K562 (cell line): ENCODE results near the gene CCR2. TPM values are rescaled to one million over a fixed set of nuclear protein-coding genes. Genes with fewer than 3 reads are reported as not detected.

ENCODE experiments used
- CBX1 ChIP-seq: sonication (generic); IDR thresholded peaks from 2 replicates; pipeline ENCODE4 v1.6.1; 2016; ENCODE audit warnings: antibody characterized with exemption, low read depth, mild to moderate bottlenecking
- FOXK2 ChIP-seq, 2 experiments: fragments of 450-650 bp; IDR thresholded peaks in 1 of 2; conservative IDR thresholded peaks in 1 of 2; 2 replicates each; pipeline ENCODE4 v1.6.1; 2016; ENCODE audit warnings: low read depth in 2 of 2, mild to moderate bottlenecking in 1 of 2
- ILF3 ChIP-seq: fragments of 450-650 bp; IDR thresholded peaks from 2 replicates; pipeline ENCODE4 v1.6.1; 2018; ENCODE audit warnings: antibody characterized with exemption, mild to moderate bottlenecking, moderate library complexity, borderline replicate concordance
- MEF2A ChIP-seq: IDR thresholded peaks from 2 replicates; pipeline ENCODE4 v1.6.1; 2011; ENCODE audit warnings: low read depth, mild to moderate bottlenecking, low read length, moderate library complexity; ENCODE audit not compliant: control insufficient read depth
- PHTF2 ChIP-seq: fragments of 250-450 bp; sonication (Bioruptor Pico); IDR thresholded peaks from 2 replicates; pipeline ENCODE4 v1.5.0; 2021; ENCODE audit warnings: mild to moderate bottlenecking
- SIX5 ChIP-seq, 2 experiments: IDR thresholded peaks; 2 replicates each; pipeline ENCODE4 v1.6.1; 2011; ENCODE audit warnings: low read length in 2 of 2, borderline replicate concordance in 1 of 2, low read depth in 1 of 2, mild to moderate bottlenecking in 1 of 2, moderate library complexity in 1 of 2; ENCODE audit not compliant: insufficient read depth in 1 of 2
- SRSF7 ChIP-seq: fragments of 200-400 bp; formaldehyde crosslinking; optimal IDR thresholded peaks from 2 replicates; pipeline ENCODE3; 2017; ENCODE audit warnings: mild to moderate bottlenecking, low read depth, low read length
- ZBTB8A ChIP-seq: fragments of 450-650 bp; IDR thresholded peaks from 2 replicates; pipeline ENCODE4 v1.6.1; 2018; ENCODE audit warnings: mild to moderate bottlenecking, moderate library complexity; ENCODE audit not compliant: partially characterized antibody
- ZNF133 ChIP-seq: fragments of 250-450 bp; sonication (Bioruptor Pico); IDR thresholded peaks from 2 replicates; pipeline ENCODE4 v1.4.0; 2020; ENCODE audit warnings: mild to moderate bottlenecking
- polyA plus RNA-seq, 8 experiments: library from polyadenylated mRNA; depleted of rRNA in 4 of 8; stranded (reverse) in 5 of 8; unstranded in 3 of 8; fragments of >200 nt; fragmentation: Nextera tagmentation in 2 of 8; fragmentation: Illumina TruSeq in 1 of 8; extraction: Ambion mirVana in 2 of 8; extraction: Trizol in 1 of 8; gene quantifications; 2 replicates each; pipeline versions ENCODE4 v1.2.1 to v1.2.3, GENCODE V29; 2011 to 2014; ENCODE audit warnings: inconsistent platforms in 1 of 8, missing spikeins in 1 of 8
- total RNA-seq, 7 experiments: library from RNA; depleted of rRNA in 6 of 7; stranded (reverse); fragments of >200 nt in 6 of 7; fragmentation: Illumina TruSeq in 2 of 7; extraction: Trizol in 2 of 7; gene quantifications; 2 replicates each; pipeline versions ENCODE4 v1.2.1 to v1.2.3, GENCODE V29; 2011 to 2021; ENCODE audit warnings: low replicate concordance in 1 of 7
- TF ChIP-seq, protein P1 (sequence below), 2 experiments: fragments of 150-350 bp in 1 of 2; IDR thresholded peaks; 2 replicates each; pipeline ENCODE4 v1.6.1; 2012 to 2016; ENCODE audit warnings: low read depth in 2 of 2, low read length in 2 of 2, mild to moderate bottlenecking in 1 of 2, moderate library complexity in 1 of 2
- TF ChIP-seq, protein P2 (sequence below): fragments of 450-650 bp; formaldehyde crosslinking; IDR thresholded peaks from 2 replicates; pipeline ENCODE4 v1.4.0; 2022; ENCODE audit warnings: mild to moderate bottlenecking, moderate library complexity
- TF ChIP-seq, protein P3 (sequence below): fragments of 250-450 bp; sonication (Bioruptor Pico); IDR thresholded peaks from 2 replicates; pipeline ENCODE4 v1.5.0; 2021
- TF ChIP-seq, protein P4 (sequence below): fragments of 450-650 bp; formaldehyde crosslinking; IDR thresholded peaks from 2 replicates; pipeline ENCODE4 v1.4.0; 2022; ENCODE audit warnings: missing genetic modification characterization
- TF ChIP-seq, protein P5 (sequence below), 2 experiments: fragments of 450-650 bp in 1 of 2; sonication (generic) in 1 of 2; formaldehyde crosslinking in 1 of 2; IDR thresholded peaks in 1 of 2; conservative IDR thresholded peaks in 1 of 2; 2 replicates each; pipeline versions ENCODE4 v1.6.1 to v1.8.1; 2016 to 2023; ENCODE audit warnings: mild to moderate bottlenecking in 2 of 2, moderate library complexity in 2 of 2, inconsistent platforms in 1 of 2, missing genetic modification reagents in 1 of 2
- TF ChIP-seq, protein P6 (sequence below): sonication (generic); formaldehyde crosslinking; IDR thresholded peaks from 2 replicates; pipeline ENCODE4 v1.5.0; 2020; ENCODE audit warnings: missing genetic modification reagents

CCR2 gene
- total and polyA plus RNA-seq, 9 of the 15 experiments (the other 6 are each of a cell fraction or from before 2014, with no cell fraction given): not detected

DNA sequence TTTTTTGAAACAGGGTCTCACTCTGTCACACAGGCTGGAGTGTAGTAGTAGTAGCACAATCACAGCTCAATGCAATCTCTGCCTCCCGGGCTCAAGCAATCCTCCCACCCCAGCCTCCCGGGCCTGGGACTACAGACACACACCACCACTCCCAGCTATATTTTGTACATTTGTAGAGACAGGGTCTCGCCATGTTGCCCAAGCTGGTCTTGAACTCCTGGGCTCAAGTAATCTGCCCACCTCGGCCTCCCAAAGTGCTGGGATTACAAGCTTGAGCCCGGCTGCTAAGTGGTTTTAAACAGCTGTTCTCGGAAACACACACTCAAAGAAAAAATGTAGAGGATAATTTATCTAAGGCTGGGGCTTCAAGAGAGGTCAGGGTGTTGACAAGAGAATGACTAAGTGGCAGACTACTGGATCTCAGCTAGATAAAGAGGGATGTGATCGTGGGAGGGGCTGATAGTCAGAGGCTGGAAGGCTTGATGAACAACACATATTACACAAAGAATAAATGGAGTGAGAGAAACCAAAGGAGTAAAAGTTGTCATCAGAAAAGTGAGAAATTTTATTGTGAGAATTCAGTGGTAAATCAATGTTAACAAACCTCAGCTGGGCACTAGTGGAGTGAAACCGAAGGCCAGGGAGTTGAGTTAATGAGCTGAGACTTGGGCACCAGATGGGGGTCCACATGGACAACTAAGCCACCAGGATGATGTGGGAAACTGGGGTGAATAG, 46.3 kb downstream of the CCR2 start (continued):
- TF ChIP-seq, protein P1, sequence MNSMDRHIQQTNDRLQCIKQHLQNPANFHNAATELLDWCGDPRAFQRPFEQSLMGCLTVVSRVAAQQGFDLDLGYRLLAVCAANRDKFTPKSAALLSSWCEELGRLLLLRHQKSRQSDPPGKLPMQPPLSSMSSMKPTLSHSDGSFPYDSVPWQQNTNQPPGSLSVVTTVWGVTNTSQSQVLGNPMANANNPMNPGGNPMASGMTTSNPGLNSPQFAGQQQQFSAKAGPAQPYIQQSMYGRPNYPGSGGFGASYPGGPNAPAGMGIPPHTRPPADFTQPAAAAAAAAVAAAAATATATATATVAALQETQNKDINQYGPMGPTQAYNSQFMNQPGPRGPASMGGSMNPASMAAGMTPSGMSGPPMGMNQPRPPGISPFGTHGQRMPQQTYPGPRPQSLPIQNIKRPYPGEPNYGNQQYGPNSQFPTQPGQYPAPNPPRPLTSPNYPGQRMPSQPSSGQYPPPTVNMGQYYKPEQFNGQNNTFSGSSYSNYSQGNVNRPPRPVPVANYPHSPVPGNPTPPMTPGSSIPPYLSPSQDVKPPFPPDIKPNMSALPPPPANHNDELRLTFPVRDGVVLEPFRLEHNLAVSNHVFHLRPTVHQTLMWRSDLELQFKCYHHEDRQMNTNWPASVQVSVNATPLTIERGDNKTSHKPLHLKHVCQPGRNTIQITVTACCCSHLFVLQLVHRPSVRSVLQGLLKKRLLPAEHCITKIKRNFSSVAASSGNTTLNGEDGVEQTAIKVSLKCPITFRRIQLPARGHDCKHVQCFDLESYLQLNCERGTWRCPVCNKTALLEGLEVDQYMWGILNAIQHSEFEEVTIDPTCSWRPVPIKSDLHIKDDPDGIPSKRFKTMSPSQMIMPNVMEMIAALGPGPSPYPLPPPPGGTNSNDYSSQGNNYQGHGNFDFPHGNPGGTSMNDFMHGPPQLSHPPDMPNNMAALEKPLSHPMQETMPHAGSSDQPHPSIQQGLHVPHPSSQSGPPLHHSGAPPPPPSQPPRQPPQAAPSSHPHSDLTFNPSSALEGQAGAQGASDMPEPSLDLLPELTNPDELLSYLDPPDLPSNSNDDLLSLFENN (IDR thresholded peaks at IDR 0.05; ENCODE audit: low read depth in 2 of 2, low read length in 2 of 2): peak in 1 of 2 experiments; percentile 63; a peak in 2 of 4 replicates
- TF ChIP-seq, protein P2, sequence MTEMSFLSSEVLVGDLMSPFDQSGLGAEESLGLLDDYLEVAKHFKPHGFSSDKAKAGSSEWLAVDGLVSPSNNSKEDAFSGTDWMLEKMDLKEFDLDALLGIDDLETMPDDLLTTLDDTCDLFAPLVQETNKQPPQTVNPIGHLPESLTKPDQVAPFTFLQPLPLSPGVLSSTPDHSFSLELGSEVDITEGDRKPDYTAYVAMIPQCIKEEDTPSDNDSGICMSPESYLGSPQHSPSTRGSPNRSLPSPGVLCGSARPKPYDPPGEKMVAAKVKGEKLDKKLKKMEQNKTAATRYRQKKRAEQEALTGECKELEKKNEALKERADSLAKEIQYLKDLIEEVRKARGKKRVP (CRISPR knock-in tag): peak; percentile 62; the same call in 1 of the 2 replicates
- TF ChIP-seq, protein P3, sequence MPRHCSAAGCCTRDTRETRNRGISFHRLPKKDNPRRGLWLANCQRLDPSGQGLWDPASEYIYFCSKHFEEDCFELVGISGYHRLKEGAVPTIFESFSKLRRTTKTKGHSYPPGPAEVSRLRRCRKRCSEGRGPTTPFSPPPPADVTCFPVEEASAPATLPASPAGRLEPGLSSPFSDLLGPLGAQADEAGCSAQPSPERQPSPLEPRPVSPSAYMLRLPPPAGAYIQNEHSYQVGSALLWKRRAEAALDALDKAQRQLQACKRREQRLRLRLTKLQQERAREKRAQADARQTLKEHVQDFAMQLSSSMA (CRISPR knock-in tag): no peak
- TF ChIP-seq, protein P4, sequence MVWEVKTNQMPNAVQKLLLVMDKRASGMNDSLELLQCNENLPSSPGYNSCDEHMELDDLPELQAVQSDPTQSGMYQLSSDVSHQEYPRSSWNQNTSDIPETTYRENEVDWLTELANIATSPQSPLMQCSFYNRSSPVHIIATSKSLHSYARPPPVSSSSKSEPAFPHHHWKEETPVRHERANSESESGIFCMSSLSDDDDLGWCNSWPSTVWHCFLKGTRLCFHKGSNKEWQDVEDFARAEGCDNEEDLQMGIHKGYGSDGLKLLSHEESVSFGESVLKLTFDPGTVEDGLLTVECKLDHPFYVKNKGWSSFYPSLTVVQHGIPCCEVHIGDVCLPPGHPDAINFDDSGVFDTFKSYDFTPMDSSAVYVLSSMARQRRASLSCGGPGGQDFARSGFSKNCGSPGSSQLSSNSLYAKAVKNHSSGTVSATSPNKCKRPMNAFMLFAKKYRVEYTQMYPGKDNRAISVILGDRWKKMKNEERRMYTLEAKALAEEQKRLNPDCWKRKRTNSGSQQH: 0 out of 2 replicates have a peak, but pooled peaks have one; percentile 61
- TF ChIP-seq, protein P5, sequence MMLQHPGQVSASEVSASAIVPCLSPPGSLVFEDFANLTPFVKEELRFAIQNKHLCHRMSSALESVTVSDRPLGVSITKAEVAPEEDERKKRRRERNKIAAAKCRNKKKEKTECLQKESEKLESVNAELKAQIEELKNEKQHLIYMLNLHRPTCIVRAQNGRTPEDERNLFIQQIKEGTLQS (IDR thresholded peaks at IDR 0.05): peak; percentile 79
- TF ChIP-seq, protein P5 (CRISPR knock-in tag; conservative IDR thresholded peaks at IDR 0.05): 0 out of 2 replicates have a peak, but pooled peaks have one; percentile 56
- TF ChIP-seq ZNF133 (CRISPR knock-in tag): no peak
- TF ChIP-seq PHTF2: no peak; the same call in 1 of the 2 replicates
- no peak for TF ChIP-seq SRSF7
- no peak for TF ChIP-seq SIX5 (IDR thresholded peaks at IDR 0.05; ENCODE audit: borderline replicate concordance in 1 of 2, insufficient read depth in 1 of 2, low read depth in 1 of 2, low read length in 2 of 2)
- TF ChIP-seq MEF2A: no peak
- peak; percentile 81 to 83 for TF ChIP-seq FOXK2 (conservative IDR thresholded peaks at IDR 0.05 in 1 of 2, IDR thresholded peaks at IDR 0.05 in 1 of 2; ENCODE audit: low read depth in 2 of 2)
- no peak for TF ChIP-seq CBX1
- no peak for TF ChIP-seq ILF3
- no peak for TF ChIP-seq ZBTB8A
- TF ChIP-seq, protein P6, sequence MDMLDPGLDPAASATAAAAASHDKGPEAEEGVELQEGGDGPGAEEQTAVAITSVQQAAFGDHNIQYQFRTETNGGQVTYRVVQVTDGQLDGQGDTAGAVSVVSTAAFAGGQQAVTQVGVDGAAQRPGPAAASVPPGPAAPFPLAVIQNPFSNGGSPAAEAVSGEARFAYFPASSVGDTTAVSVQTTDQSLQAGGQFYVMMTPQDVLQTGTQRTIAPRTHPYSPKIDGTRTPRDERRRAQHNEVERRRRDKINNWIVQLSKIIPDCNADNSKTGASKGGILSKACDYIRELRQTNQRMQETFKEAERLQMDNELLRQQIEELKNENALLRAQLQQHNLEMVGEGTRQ (CRISPR knock-in tag): no peak
